Urothelium cell line (cell line): ENCODE measurements around the gene NGRN.
A peak's percentile ranks its signal among the peaks of the same experiment; 100 is the strongest.
"Not testable (repeated sequence)": the region's sequence is repeated elsewhere in the genome, so short reads cannot be mapped to it uniquely, and the experiment has no call there.

Source experiments
- DNase-seq: peaks from one replicate; pipeline ENCODE4 v3.0.0; 2011; ENCODE audit warnings: low spot score, mixed read lengths
- FAIRE-seq: peaks from 2 replicates; lab custom pipeline; 2011; peaks lifted over from hg19 to GRCh38; lab: Jason Lieb, UNC

Gene NGRN

GRCh38 chr15:90234096-90234988 lies 31.1 kb upstream of the NGRN start, which contains the start of gene GDPGP1:
TSS of gene GDPGP1 (plus strand) at chr15:90234209. CDS start at chr15:90240909, 6,700 bp downstream.
- FAIRE-seq (no peak), DNase-seq (no peak)

- DNase-seq (no peak), FAIRE-seq (no peak)
Observed at GRCh38 chr15:90239371-90239770, 26.1 kb upstream of the NGRN start.

GRCh38 chr15:90240856-90241255 lies 24.6 kb upstream of the NGRN start:
- no peak for FAIRE-seq
- no peak for DNase-seq

- no peak for FAIRE-seq
- no peak for DNase-seq
Observed at GRCh38 chr15:90241343-90242192, 23.9 kb upstream of the NGRN start.

- FAIRE-seq (no peak), DNase-seq (no peak)
Observed at GRCh38 chr15:90243943-90244639, 21.4 kb upstream of the NGRN start.

- DNase-seq, result no peak
- FAIRE-seq, result no peak
Observed at GRCh38 chr15:90248789-90249202, 16.7 kb upstream of the NGRN start.

GRCh38 chr15:90249203-90249863 lies 16.1 kb upstream of the NGRN start, which contains the start of gene TTLL13:
TSS of gene TTLL13 (plus strand) at chr15:90249556. CDS start at chr15:90250631, 1,075 bp downstream.
- FAIRE-seq, result peak; percentile 77

GRCh38 chr15:90257776-90258175 lies 7.7 kb upstream of the NGRN start:
- DNase-seq, result no peak
- FAIRE-seq, result no peak

More at GRCh38 chr15:90249203-90249863, 16.1 kb upstream of the NGRN start, which contains the start of gene TTLL13:
- DNase-seq, result peak; percentile 96

GRCh38 chr15:90259524-90259923 lies 5.9 kb upstream of the NGRN start:
- FAIRE-seq (no peak), DNase-seq (no peak)

GRCh38 chr15:90260731-90261130 lies 4.7 kb upstream of the NGRN start:
- FAIRE-seq, DNase-seq: not testable (repeated sequence)

GRCh38 chr15:90261811-90262210 lies 3.7 kb upstream of the NGRN start:
- FAIRE-seq (no peak), DNase-seq (no peak)

- DNase-seq (no peak), FAIRE-seq (no peak)
Observed at GRCh38 chr15:90262426-90262825, 3.0 kb upstream of the NGRN start.

- no peak for FAIRE-seq
Observed at GRCh38 chr15:90264671-90265070, 801 bp upstream of the NGRN start.

GRCh38 chr15:90266061-90266431 lies 574 bp downstream of the NGRN start:
- no peak for FAIRE-seq
- DNase-seq, result peak; percentile 13

More at GRCh38 chr15:90264671-90265070, 801 bp upstream of the NGRN start:
- peak; percentile 34 for DNase-seq

GRCh38 chr15:90266485-90266884 lies 1.0 kb downstream of the NGRN start:
- FAIRE-seq (no peak), DNase-seq (no peak)

GRCh38 chr15:90268415-90268814 lies 2.9 kb downstream of the NGRN start:
- no peak for DNase-seq
- FAIRE-seq, result no peak

GRCh38 chr15:90270502-90271150 lies 5.2 kb downstream of the NGRN start:
- FAIRE-seq (no peak), DNase-seq (no peak)

- DNase-seq (no peak), FAIRE-seq (no peak)
Observed at GRCh38 chr15:90271459-90272166, 6.1 kb downstream of the NGRN start.

GRCh38 chr15:90278467-90278866 lies 13.0 kb downstream of the NGRN start:
- DNase-seq, FAIRE-seq: not testable (repeated sequence)
